ENCODE measurements around the gene SLC16A2.

Gene SLC16A2

GRCh38 chrX:74523870-74524735 is 102.8 kb downstream of the SLC16A2 start:
- no peaks in the 10 kb centered on the region for H3K27me3 ChIP-seq (ENCODE audit: insufficient read depth, poor library complexity, severe bottlenecking)
- H3K27ac ChIP-seq (replicated peaks), result no peak overlapping the region
- H3K4me3 ChIP-seq (replicated peaks; ENCODE audit: insufficient read depth, low read length), result no peak overlapping the region
- TF ChIP-seq POLR2AphosphoS5 (IDR thresholded peaks at IDR 0.05; ENCODE audit: low read depth), result no peak
- no peak for TF ChIP-seq REST (IDR thresholded peaks at IDR 0.05; ENCODE audit: insufficient replicate concordance, low read depth)
- no peak for TF ChIP-seq CTCF (IDR thresholded peaks at IDR 0.05; ENCODE audit: insufficient read depth, low read length)
- TF ChIP-seq GABPA (IDR thresholded peaks at IDR 0.05; ENCODE audit: low read depth), result no peak
- no peak for TF ChIP-seq SPI1 (IDR thresholded peaks at IDR 0.05; ENCODE audit: borderline replicate concordance, low read depth)
- DNase-seq (ENCODE audit: low read depth in 1 of 2, low spot score in 1 of 2), result no peak

- TF ChIP-seq POLR2AphosphoS5 (IDR thresholded peaks at IDR 0.05; ENCODE audit: low read depth) (no peak), SPI1 (IDR thresholded peaks at IDR 0.05; ENCODE audit: borderline replicate concordance, low read depth) (no peak), REST (IDR thresholded peaks at IDR 0.05; ENCODE audit: insufficient replicate concordance, low read depth) (no peak), CTCF (IDR thresholded peaks at IDR 0.05; ENCODE audit: insufficient read depth, low read length) (no peak), GABPA (IDR thresholded peaks at IDR 0.05; ENCODE audit: low read depth) (no peak)
- no peaks in the 10 kb centered on the region for H3K27me3 ChIP-seq (ENCODE audit: insufficient read depth, poor library complexity, severe bottlenecking)
- no peak overlapping the region for H3K27ac ChIP-seq (replicated peaks)
- H3K4me3 ChIP-seq (replicated peaks; ENCODE audit: insufficient read depth, low read length), result no peak overlapping the region
- no peak for DNase-seq (ENCODE audit: low read depth in 1 of 2, low spot score in 1 of 2)
These were observed 103.8 kb downstream of the SLC16A2 start for GRCh38 chrX:74525116-74525515.

- no peak overlapping the region for H3K4me3 ChIP-seq (replicated peaks; ENCODE audit: insufficient read depth, low read length)
- H3K27ac ChIP-seq (replicated peaks), result no peak overlapping the region
- no peaks in the 10 kb centered on the region for H3K27me3 ChIP-seq (ENCODE audit: insufficient read depth, poor library complexity, severe bottlenecking)
- DNase-seq (ENCODE audit: low read depth in 1 of 2, low spot score in 1 of 2), result no peak
- TF ChIP-seq CTCF (IDR thresholded peaks at IDR 0.05; ENCODE audit: insufficient read depth, low read length) (no peak), GABPA (IDR thresholded peaks at IDR 0.05; ENCODE audit: low read depth) (no peak), POLR2AphosphoS5 (IDR thresholded peaks at IDR 0.05; ENCODE audit: low read depth) (no peak), REST (IDR thresholded peaks at IDR 0.05; ENCODE audit: insufficient replicate concordance, low read depth) (no peak), SPI1 (IDR thresholded peaks at IDR 0.05; ENCODE audit: borderline replicate concordance, low read depth) (no peak)
These were observed 105.5 kb downstream of the SLC16A2 start for GRCh38 chrX:74526764-74527163.

Measured in HL-60 (cell line).